Measurements from ENCODE around the gene PPP1R2C. TPM values are rescaled to one million over a fixed set of nuclear protein-coding genes. Genes with fewer than 3 reads are reported as not detected.

PPP1R2C gene
- polyA plus RNA-seq, 1 donor (not counting 4 experiments of a cell fraction or from before 2014, with no cell fraction given): not detected

- peaks cover 7% of the 10 kb centered on the region for H3K4me1 ChIP-seq (ENCODE audit: control insufficient read depth, extremely low read depth, insufficient read depth, low read length)
- no peak overlapping the region for H3K9ac ChIP-seq (ENCODE audit: control insufficient read depth, extremely low read depth, insufficient read depth, low read length)
- H2AFZ ChIP-seq (ENCODE audit: control insufficient read depth, low read length): no peak overlapping the region
- H3K79me2 ChIP-seq (ENCODE audit: control insufficient read depth, insufficient read depth, low read length): no peaks in the 10 kb centered on the region
- no peak overlapping the region for H3K4me2 ChIP-seq (ENCODE audit: control insufficient read depth, extremely low read depth, insufficient read depth, low read depth, low read length)
- FAIRE-seq (no peak), DNase-seq (ENCODE audit: low read depth, low spot score) (no peak)
- no peak overlapping the region for H3K27ac ChIP-seq (ENCODE audit: control insufficient read depth, insufficient read depth, low read length)
- dilution Hi-C loops (cut with MboI; ENCODE audit: extremely low pct_ligation_motif_present, low sequenced_read_pairs): no loop called here
- no peaks in the 10 kb centered on the region for H3K9me3 ChIP-seq (ENCODE audit: control insufficient read depth, low read depth, low read length)
- no peaks in the 10 kb centered on the region for H3K27me3 ChIP-seq (ENCODE audit: control insufficient read depth, extremely low read depth, insufficient read depth, low read length)
- H4K20me1 ChIP-seq (ENCODE audit: control insufficient read depth, extremely low read depth, insufficient read depth, low read length): no peaks in the 10 kb centered on the region
- H3K36me3 ChIP-seq (ENCODE audit: control insufficient read depth in 2 of 2, extremely low read depth in 1 of 2, insufficient read depth in 2 of 2, low read length in 2 of 2): no peaks in the 10 kb centered on the region
- no peak overlapping the region for H3K4me3 ChIP-seq (ENCODE audit: control insufficient read depth in 2 of 3, extremely low read depth in 1 of 3, insufficient read depth in 2 of 3, low read depth in 1 of 3, low read length in 3 of 3)
- H3K9me1 ChIP-seq (ENCODE audit: control insufficient read depth, extremely low read depth, insufficient read depth, low read length): no peaks in the 10 kb centered on the region
- no peak for TF ChIP-seq EZH2 (IDR thresholded peaks at IDR 0.05; ENCODE audit: low read length)
- no peak for TF ChIP-seq CTCF (optimal IDR thresholded peaks at IDR 0.05 in 1 of 3, IDR thresholded peaks at IDR 0.05 in 1 of 3, conservative IDR thresholded peaks at IDR 0.05 in 1 of 3; ENCODE audit: extremely low read depth in 1 of 3, insufficient read depth in 2 of 3, low read length in 3 of 3)
Measured at GRCh38 chrX:42804524-42804923, 26.6 kb upstream of the PPP1R2C start.

DNA sequence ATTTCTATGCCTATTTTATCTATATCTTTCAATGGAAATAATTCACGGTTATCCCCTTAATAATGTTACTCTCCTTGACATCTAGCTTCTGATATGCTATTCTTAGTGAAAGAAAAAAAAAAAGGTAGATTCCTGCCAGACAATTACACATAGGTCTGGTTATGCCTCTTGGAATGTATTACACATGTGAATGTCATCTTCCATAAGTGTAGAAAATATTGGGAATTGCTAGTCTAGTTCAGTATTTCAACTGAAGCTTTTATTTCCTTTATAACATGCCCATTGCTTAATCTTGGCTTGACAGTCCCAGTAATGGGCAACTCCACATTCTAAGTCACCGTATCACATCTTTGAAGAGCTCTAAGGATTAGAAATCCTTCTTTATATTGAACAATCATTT is 25.4 kb upstream of the PPP1R2C start:
- dilution Hi-C loops (cut with MboI; ENCODE audit: extremely low pct_ligation_motif_present, low sequenced_read_pairs): no loop called here
- peaks cover 7% of the 10 kb centered on the region for H3K4me1 ChIP-seq (ENCODE audit: control insufficient read depth, extremely low read depth, insufficient read depth, low read length)
- FAIRE-seq: no peak

More for the DNA sequence above, 25.4 kb upstream of the PPP1R2C start:
- no peaks in the 10 kb centered on the region for H3K36me3 ChIP-seq (ENCODE audit: control insufficient read depth in 2 of 2, extremely low read depth in 1 of 2, insufficient read depth in 2 of 2, low read length in 2 of 2)
- no peaks in the 10 kb centered on the region for H3K9me3 ChIP-seq (ENCODE audit: control insufficient read depth, low read depth, low read length)
- no peaks in the 10 kb centered on the region for H3K79me2 ChIP-seq (ENCODE audit: control insufficient read depth, insufficient read depth, low read length)
- H2AFZ ChIP-seq (ENCODE audit: control insufficient read depth, low read length): no peak overlapping the region
- TF ChIP-seq CTCF (optimal IDR thresholded peaks at IDR 0.05 in 1 of 3, IDR thresholded peaks at IDR 0.05 in 1 of 3, conservative IDR thresholded peaks at IDR 0.05 in 1 of 3; ENCODE audit: extremely low read depth in 1 of 3, insufficient read depth in 2 of 3, low read length in 3 of 3) (no peak), EZH2 (IDR thresholded peaks at IDR 0.05; ENCODE audit: low read length) (no peak)
- no peaks in the 10 kb centered on the region for H3K27me3 ChIP-seq (ENCODE audit: control insufficient read depth, extremely low read depth, insufficient read depth, low read length)
- H3K4me2 ChIP-seq (ENCODE audit: control insufficient read depth, extremely low read depth, insufficient read depth, low read depth, low read length): no peak overlapping the region
- H3K27ac ChIP-seq (ENCODE audit: control insufficient read depth, insufficient read depth, low read length): no peak overlapping the region
- no peak overlapping the region for H3K9ac ChIP-seq (ENCODE audit: control insufficient read depth, extremely low read depth, insufficient read depth, low read length)
- H3K4me3 ChIP-seq (ENCODE audit: control insufficient read depth in 2 of 3, extremely low read depth in 1 of 3, insufficient read depth in 2 of 3, low read depth in 1 of 3, low read length in 3 of 3): no peak overlapping the region
- H4K20me1 ChIP-seq (ENCODE audit: control insufficient read depth, extremely low read depth, insufficient read depth, low read length): no peaks in the 10 kb centered on the region
- no peak for DNase-seq (ENCODE audit: low read depth, low spot score)
- H3K9me1 ChIP-seq (ENCODE audit: control insufficient read depth, extremely low read depth, insufficient read depth, low read length): no peaks in the 10 kb centered on the region

All from keratinocyte (primary cell).